Liver (tissue), 9 donors: ENCODE measurements around the gene LMLN. TPM values are rescaled to one million over a fixed set of nuclear protein-coding genes. Genes with fewer than 3 reads are reported as not detected.

ENCODE experiments used
- DNase-seq: peaks from one replicate; pipeline ENCODE4 v3.0.0-alpha.2; 2017; ENCODE audit warnings: low spot score
- H3K27ac ChIP-seq, 2 donors: one replicate each; pipeline ENCODE4 v1.7.0; 2013; ENCODE audit warnings: inconsistent platforms in 2 of 2, low read length in 2 of 2, control low read depth in 1 of 2, low read depth in 1 of 2, mild to moderate bottlenecking in 1 of 2
- H3K27me3 ChIP-seq, 4 donors: one replicate each; pipeline versions ENCODE4 v1.6.1 to v1.7.0; 2013; ENCODE audit warnings: low read length in 3 of 4, inconsistent platforms in 1 of 4, mild to moderate bottlenecking in 1 of 4, moderate library complexity in 1 of 4; ENCODE audit not compliant: control insufficient read depth in 4 of 4, insufficient read depth in 4 of 4
- H3K36me3 ChIP-seq, 4 donors: one replicate each; pipeline versions ENCODE4 v1.6.1 to v1.7.0; 2013; ENCODE audit warnings: low read length in 3 of 4, mild to moderate bottlenecking in 3 of 4, low read depth in 1 of 4, moderate library complexity in 1 of 4; ENCODE audit not compliant: control insufficient read depth in 4 of 4, insufficient read depth in 3 of 4
- H3K4me1 ChIP-seq, 4 donors: one replicate each; pipeline versions ENCODE4 v1.6.1 to v1.7.0; 2013; ENCODE audit warnings: low read length in 3 of 4, mild to moderate bottlenecking in 3 of 4, moderate library complexity in 1 of 4; ENCODE audit not compliant: control insufficient read depth in 4 of 4, insufficient read depth in 4 of 4
- H3K4me3 ChIP-seq, 3 donors: one replicate each; pipeline versions ENCODE4 v1.6.1 to v1.7.0; 2013; ENCODE audit warnings: low read length in 3 of 3, control low read depth in 1 of 3, low read depth in 1 of 3, mild to moderate bottlenecking in 1 of 3
- H3K9ac ChIP-seq, 2 donors: one replicate each; pipeline ENCODE4 v1.7.0; 2013; ENCODE audit warnings: low read length in 2 of 2, mild to moderate bottlenecking in 2 of 2, moderate library complexity in 2 of 2, control low read depth in 1 of 2, low read depth in 1 of 2
- H3K9me3 ChIP-seq, 4 donors: one replicate each; pipeline versions ENCODE4 v1.6.1 to v1.7.0; 2013; ENCODE audit warnings: low read length in 3 of 4; ENCODE audit not compliant: control insufficient read depth in 4 of 4
- ATF3 ChIP-seq: IDR thresholded peaks from 2 replicates; pipeline ENCODE4 v1.6.1; 2016; ENCODE audit warnings: antibody characterized with exemption
- FOXA1 ChIP-seq: IDR thresholded peaks from 2 replicates; pipeline ENCODE4 v1.6.1; 2016; ENCODE audit warnings: antibody characterized with exemption
- FOXA2 ChIP-seq: IDR thresholded peaks from 2 replicates; pipeline ENCODE4 v1.6.1; 2016; ENCODE audit warnings: antibody characterized with exemption
- GABPA ChIP-seq, 2 donors: IDR thresholded peaks in 1 of 2; conservative IDR thresholded peaks in 1 of 2; 2 replicates each; pipeline ENCODE4 v1.6.1; 2016; ENCODE audit warnings: antibody characterized with exemption in 2 of 2, mild to moderate bottlenecking in 1 of 2, moderate library complexity in 1 of 2
- HNF4A ChIP-seq, 2 donors: conservative IDR thresholded peaks; 2 replicates each; pipeline ENCODE4 v1.6.1; 2016; ENCODE audit warnings: antibody characterized with exemption in 2 of 2, mild to moderate bottlenecking in 2 of 2
- HNF4G ChIP-seq: IDR thresholded peaks from 2 replicates; pipeline ENCODE4 v1.6.1; 2016; ENCODE audit warnings: antibody characterized with exemption
- JUND ChIP-seq, 2 donors: IDR thresholded peaks; 2 replicates each; pipeline ENCODE4 v1.6.1; 2016; ENCODE audit warnings: antibody characterized with exemption in 2 of 2
- NR2F2 ChIP-seq: IDR thresholded peaks from 2 replicates; pipeline ENCODE4 v1.6.1; 2016; ENCODE audit warnings: antibody characterized with exemption
- RAD21 ChIP-seq, 2 donors: IDR thresholded peaks; 2 replicates each; pipeline ENCODE4 v1.6.1; 2016; ENCODE audit warnings: antibody characterized with exemption in 2 of 2, mild to moderate bottlenecking in 2 of 2
- REST ChIP-seq: IDR thresholded peaks from 2 replicates; pipeline ENCODE4 v1.6.1; 2016; ENCODE audit warnings: antibody characterized with exemption, mild to moderate bottlenecking
- RXRA ChIP-seq, 2 donors: IDR thresholded peaks; 2 replicates each; pipeline ENCODE4 v1.6.1; 2017 to 2018; ENCODE audit warnings: antibody characterized with exemption in 2 of 2, mild to moderate bottlenecking in 1 of 2
- SP1 ChIP-seq: IDR thresholded peaks from 2 replicates; pipeline ENCODE4 v1.6.1; 2018; ENCODE audit warnings: antibody characterized with exemption, mild to moderate bottlenecking
- TAF1 ChIP-seq: conservative IDR thresholded peaks from 2 replicates; pipeline ENCODE4 v1.6.1; 2016; ENCODE audit warnings: antibody characterized with exemption, mild to moderate bottlenecking
- ZBTB33 ChIP-seq: IDR thresholded peaks from 2 replicates; pipeline ENCODE4 v1.6.1; 2016; ENCODE audit warnings: antibody characterized with exemption
- WGBS: extraction: QIAGEN DNeasy Blood & Tissue Kit; methylation state at CpG from one replicate; pipeline ENCODE4 v1.1.7; 2013; 5-methylcytosine and 5-hydroxymethylcytosine counted together
- polyA plus RNA-seq, 2 donors: library from polyadenylated mRNA; stranded (reverse) in 1 of 2; unstranded in 1 of 2; fragments of 200-250 nt in 1 of 2; fragments of >200 nt in 1 of 2; fragmentation: Nextera tagmentation in 1 of 2; extraction: Ambion mirVana in 1 of 2; gene quantifications; one replicate each; pipeline versions ENCODE4 v1.2.1 to v1.2.3, GENCODE V29; 2013 to 2015
- total RNA-seq, 2 donors: library from RNA; depleted of rRNA; stranded (reverse); fragments of >200 nt; gene quantifications; one replicate each; pipeline ENCODE4 v1.2.3, GENCODE V29; 2014
- TF ChIP-seq, protein P1 (sequence below): IDR thresholded peaks from 2 replicates; pipeline ENCODE4 v1.6.1; 2016; ENCODE audit warnings: antibody characterized with exemption
- donor health status: healthy.
- donor health status: healthy.
- donor health status: healthy.
- donor health status: healthy.
- donor health status: healthy.

LMLN gene
- total and polyA plus RNA-seq, 4 donors, result 0.90 to 3.2 (median 1.8) TPM

DNA sequence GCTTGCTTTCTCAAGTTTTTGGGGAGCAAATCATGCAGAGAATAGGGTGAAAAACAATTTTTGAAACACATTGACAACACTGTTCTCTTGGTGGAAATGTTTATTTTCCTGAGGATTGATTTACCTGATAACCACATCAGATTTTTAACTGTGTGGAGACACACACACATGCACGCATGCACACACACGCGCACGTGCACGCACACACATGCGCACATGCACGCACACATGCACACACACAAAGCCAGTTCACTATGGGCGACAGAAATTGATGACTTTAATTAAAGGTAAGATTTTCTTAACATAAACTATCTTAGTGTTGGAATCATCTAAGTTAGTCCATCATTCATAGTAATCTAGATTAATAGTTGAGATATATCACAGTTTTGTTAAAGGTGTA is 15.3 kb downstream of the LMLN start:
- DNase-seq, result no peak
- 98% methylated on average over 8 of the region's 8 CpGs for WGBS
- no peak overlapping the region for H3K4me3 ChIP-seq
- no peak overlapping the region for H3K9ac ChIP-seq
- no peak for TF ChIP-seq HNF4G
- TF ChIP-seq JUND (IDR thresholded peaks at IDR 0.05), result no peak
- TF ChIP-seq REST, result no peak
- no peak for TF ChIP-seq ATF3
- no peak for TF ChIP-seq RAD21 (IDR thresholded peaks at IDR 0.05)
- no peak for TF ChIP-seq TAF1
- TF ChIP-seq FOXA1, result no peak
- no peak for TF ChIP-seq SP1
- TF ChIP-seq FOXA2, result no peak
- TF ChIP-seq NR2F2, result no peak
- TF ChIP-seq HNF4A (conservative IDR thresholded peaks at IDR 0.05), result no peak
- no peak for TF ChIP-seq GABPA (IDR thresholded peaks at IDR 0.05 in 1 of 2, conservative IDR thresholded peaks at IDR 0.05 in 1 of 2)
- no peak for TF ChIP-seq RXRA (IDR thresholded peaks at IDR 0.05)
- no peak for TF ChIP-seq ZBTB33
- TF ChIP-seq, protein P1, sequence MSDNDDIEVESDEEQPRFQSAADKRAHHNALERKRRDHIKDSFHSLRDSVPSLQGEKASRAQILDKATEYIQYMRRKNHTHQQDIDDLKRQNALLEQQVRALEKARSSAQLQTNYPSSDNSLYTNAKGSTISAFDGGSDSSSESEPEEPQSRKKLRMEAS, result no peak
- H3K27ac ChIP-seq, result no peak overlapping the region
- no peaks in the 10 kb centered on the region for H3K4me1 ChIP-seq
- no peaks in the 10 kb centered on the region for H3K27me3 ChIP-seq
- no peaks in the 10 kb centered on the region for H3K9me3 ChIP-seq
- peaks cover 0 to 2% (median under 1%) of the 10 kb centered on the region in 4 donors for H3K36me3 ChIP-seq

- H3K9ac ChIP-seq, result no peak overlapping the region
These were observed 23.1 kb downstream of the LMLN start for GRCh38 chr3:197983076-197983475.

More at GRCh38 chr3:197983076-197983475, 23.1 kb downstream of the LMLN start:
- WGBS, result 97% methylated on average over 1 of the region's 1 CpG
- no peak overlapping the region for H3K4me3 ChIP-seq
- no peaks in the 10 kb centered on the region for H3K4me1 ChIP-seq
- no peaks in the 10 kb centered on the region for H3K9me3 ChIP-seq
- peaks cover 0 to 7% (median 5%) of the 10 kb centered on the region in 4 donors for H3K36me3 ChIP-seq
- no peak overlapping the region for H3K27ac ChIP-seq
- H3K27me3 ChIP-seq, result no peaks in the 10 kb centered on the region
- DNase-seq, result no peak
- TF ChIP-seq ZBTB33, result no peak
- TF ChIP-seq JUND (IDR thresholded peaks at IDR 0.05), result no peak
- TF ChIP-seq, protein P1, result no peak
- TF ChIP-seq HNF4A (conservative IDR thresholded peaks at IDR 0.05), result no peak
- no peak for TF ChIP-seq NR2F2
